Measurements from ENCODE around the gene C5orf15. TPM values are rescaled to one million over a fixed set of nuclear protein-coding genes. Genes with fewer than 3 reads are reported as not detected.
"Not testable (repeated sequence)": the region's sequence is repeated elsewhere in the genome, so short reads cannot be mapped to it uniquely, and the experiment has no call there.

Gene C5orf15
- total RNA-seq, 1 donor from 2014 or later = 41.7 TPM

DNA sequence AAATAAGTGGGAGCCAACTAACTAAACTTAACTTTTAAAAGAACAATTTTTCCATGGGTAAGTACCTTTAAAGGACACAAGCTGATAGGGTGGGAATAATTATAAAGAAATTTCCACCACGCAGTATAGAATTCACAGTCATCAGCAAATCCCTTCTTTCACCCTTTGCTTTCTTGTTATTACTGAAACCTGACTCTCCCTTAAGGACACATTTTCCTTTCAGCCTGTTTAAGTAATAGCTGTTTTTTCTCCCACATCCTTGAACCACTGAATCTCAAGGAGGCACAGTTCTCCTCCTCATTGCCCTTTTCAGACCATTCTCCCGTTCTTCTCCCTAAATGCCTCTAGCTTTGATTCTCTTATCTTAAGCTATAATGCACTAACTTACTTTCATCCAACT lies 6.3 kb downstream of the C5orf15 start:
- TF ChIP-seq, protein P1, sequence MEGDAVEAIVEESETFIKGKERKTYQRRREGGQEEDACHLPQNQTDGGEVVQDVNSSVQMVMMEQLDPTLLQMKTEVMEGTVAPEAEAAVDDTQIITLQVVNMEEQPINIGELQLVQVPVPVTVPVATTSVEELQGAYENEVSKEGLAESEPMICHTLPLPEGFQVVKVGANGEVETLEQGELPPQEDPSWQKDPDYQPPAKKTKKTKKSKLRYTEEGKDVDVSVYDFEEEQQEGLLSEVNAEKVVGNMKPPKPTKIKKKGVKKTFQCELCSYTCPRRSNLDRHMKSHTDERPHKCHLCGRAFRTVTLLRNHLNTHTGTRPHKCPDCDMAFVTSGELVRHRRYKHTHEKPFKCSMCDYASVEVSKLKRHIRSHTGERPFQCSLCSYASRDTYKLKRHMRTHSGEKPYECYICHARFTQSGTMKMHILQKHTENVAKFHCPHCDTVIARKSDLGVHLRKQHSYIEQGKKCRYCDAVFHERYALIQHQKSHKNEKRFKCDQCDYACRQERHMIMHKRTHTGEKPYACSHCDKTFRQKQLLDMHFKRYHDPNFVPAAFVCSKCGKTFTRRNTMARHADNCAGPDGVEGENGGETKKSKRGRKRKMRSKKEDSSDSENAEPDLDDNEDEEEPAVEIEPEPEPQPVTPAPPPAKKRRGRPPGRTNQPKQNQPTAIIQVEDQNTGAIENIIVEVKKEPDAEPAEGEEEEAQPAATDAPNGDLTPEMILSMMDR (IDR thresholded peaks at IDR 0.05) = no peak
- no peak for DNase-seq (ENCODE audit: low spot score)
- no peaks in the 10 kb centered on the region for H3K27me3 Mint-ChIP-seq (ENCODE audit: low read depth)
- H3K27ac Mint-ChIP-seq (ENCODE audit: unreplicated experiment) = peak overlapping the region; percentile 84
- H3K4me1 Mint-ChIP-seq (ENCODE audit: low read depth) = peaks cover 40% of the 10 kb centered on the region
- peak overlapping the region; percentile 27 for H3K4me3 Mint-ChIP-seq (ENCODE audit: unreplicated experiment)
- H3K36me3 Mint-ChIP-seq (ENCODE audit: low read depth) = peaks cover 11% of the 10 kb centered on the region
- peaks cover 6% of the 10 kb centered on the region for H3K9me3 Mint-ChIP-seq (ENCODE audit: low read depth)

DNA sequence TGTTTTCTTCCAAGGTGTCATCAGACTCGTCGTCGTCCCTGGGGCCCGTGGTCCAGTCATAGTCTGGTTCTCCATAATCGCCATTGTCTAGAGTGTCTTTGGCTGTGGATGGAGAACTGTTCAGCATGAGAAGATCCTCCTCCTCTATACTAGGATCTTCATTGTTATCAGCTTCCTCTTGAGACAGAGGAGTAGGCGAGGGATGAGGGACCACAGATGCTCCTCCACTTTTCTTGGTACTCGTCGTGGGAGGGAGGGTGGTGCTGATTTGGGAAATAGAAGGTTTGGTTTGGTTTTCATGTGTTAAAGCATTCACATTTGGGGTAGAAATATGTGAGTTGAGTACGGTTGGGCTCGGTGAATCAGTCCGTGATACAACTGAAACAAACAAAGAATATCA lies 8.8 kb downstream of the C5orf15 start:
- no peak overlapping the region for H3K4me3 Mint-ChIP-seq (ENCODE audit: unreplicated experiment)
- H3K9me3 Mint-ChIP-seq (ENCODE audit: low read depth) = peaks cover 6% of the 10 kb centered on the region
- H3K4me1 Mint-ChIP-seq (ENCODE audit: low read depth) = peaks cover 35% of the 10 kb centered on the region
- peaks cover 11% of the 10 kb centered on the region for H3K36me3 Mint-ChIP-seq (ENCODE audit: low read depth)
- no peak overlapping the region for H3K27ac Mint-ChIP-seq (ENCODE audit: unreplicated experiment)
- H3K27me3 Mint-ChIP-seq (ENCODE audit: low read depth) = no peaks in the 10 kb centered on the region
- TF ChIP-seq, protein P1 (IDR thresholded peaks at IDR 0.05) = no peak
- no peak for DNase-seq (ENCODE audit: low spot score)

DNA sequence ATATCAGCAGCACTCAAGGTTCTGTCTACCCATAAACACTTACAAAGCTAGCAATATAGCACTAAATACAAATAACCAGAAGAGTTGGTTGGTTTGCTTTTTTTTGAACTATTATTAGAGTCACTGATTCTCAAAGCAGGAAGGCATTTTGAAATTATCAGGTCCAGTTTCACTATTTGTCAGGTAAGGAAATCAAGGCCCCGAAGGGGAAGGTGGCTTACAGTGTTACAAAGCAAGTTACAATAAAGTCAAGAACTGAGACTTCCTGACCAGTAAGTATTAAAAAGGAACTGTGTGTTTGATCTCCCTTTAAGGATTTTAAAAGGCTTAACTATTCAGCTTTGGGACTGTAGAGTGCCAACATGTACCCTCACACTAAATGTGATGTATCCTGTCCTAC lies 10.8 kb downstream of the C5orf15 start:
- H3K4me1 Mint-ChIP-seq (ENCODE audit: low read depth) = peaks cover 40% of the 10 kb centered on the region
- DNase-seq (ENCODE audit: low spot score) = no peak
- H3K36me3 Mint-ChIP-seq (ENCODE audit: low read depth) = peaks cover 16% of the 10 kb centered on the region
- TF ChIP-seq, protein P1 (IDR thresholded peaks at IDR 0.05) = no peak
- H3K27ac Mint-ChIP-seq (ENCODE audit: unreplicated experiment) = no peak overlapping the region
- H3K9me3 Mint-ChIP-seq (ENCODE audit: low read depth) = no peaks in the 10 kb centered on the region
- H3K4me3 Mint-ChIP-seq (ENCODE audit: unreplicated experiment) = no peak overlapping the region
- H3K27me3 Mint-ChIP-seq (ENCODE audit: low read depth) = no peaks in the 10 kb centered on the region

DNA sequence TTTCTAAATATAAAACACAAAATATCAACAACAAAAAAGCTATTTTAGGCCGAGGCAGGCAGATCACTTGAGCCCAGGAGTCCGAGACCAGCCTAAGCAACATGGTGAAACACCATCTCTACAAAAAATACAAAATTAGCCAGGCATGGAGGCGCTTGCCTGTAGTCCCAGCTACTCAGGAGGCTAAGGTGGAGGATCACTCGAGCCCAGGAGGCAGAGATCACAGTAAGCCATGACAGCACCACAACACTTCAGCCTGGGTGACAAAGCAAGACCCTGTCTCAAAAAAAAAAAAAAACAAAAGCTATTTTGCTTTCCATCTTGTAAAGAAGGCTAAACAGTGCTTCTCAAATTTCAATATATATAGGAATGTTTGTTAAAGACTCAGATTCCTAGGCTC lies 11.3 kb downstream of the C5orf15 start:
- TF ChIP-seq, protein P1 (IDR thresholded peaks at IDR 0.05) = no peak
- H3K27me3 Mint-ChIP-seq (ENCODE audit: low read depth) = no peaks in the 10 kb centered on the region
- peaks cover 16% of the 10 kb centered on the region for H3K36me3 Mint-ChIP-seq (ENCODE audit: low read depth)
- DNase-seq (ENCODE audit: low spot score) = no peak
- H3K4me3 Mint-ChIP-seq (ENCODE audit: unreplicated experiment) = no peak overlapping the region
- peak overlapping the region; percentile 27 for H3K27ac Mint-ChIP-seq (ENCODE audit: unreplicated experiment)
- no peaks in the 10 kb centered on the region for H3K9me3 Mint-ChIP-seq (ENCODE audit: low read depth)
- H3K4me1 Mint-ChIP-seq (ENCODE audit: low read depth) = peaks cover 40% of the 10 kb centered on the region

DNA sequence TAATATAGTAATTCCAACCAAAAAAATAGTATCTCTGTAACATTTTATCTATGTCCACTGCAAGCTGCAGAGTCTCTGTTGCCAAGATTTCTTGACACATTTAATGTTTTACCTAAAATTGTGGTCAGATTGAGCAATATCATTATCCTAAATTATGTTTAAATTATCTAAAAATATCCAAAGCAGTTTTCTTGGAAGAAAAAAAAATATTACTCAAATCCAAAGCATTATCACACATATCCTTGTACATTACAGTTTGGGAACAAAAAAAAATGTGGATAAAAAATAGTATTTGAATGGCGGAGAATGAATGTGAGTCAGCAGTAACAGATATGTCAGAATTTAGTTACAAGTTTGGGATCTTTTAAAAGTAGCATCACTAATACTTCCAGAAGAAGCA lies 12.2 kb downstream of the C5orf15 start:
- DNase-seq (ENCODE audit: low spot score); H3K9me3 Mint-ChIP-seq (ENCODE audit: low read depth); H3K27me3 Mint-ChIP-seq (ENCODE audit: low read depth); H3K27ac Mint-ChIP-seq (ENCODE audit: unreplicated experiment); H3K4me3 Mint-ChIP-seq (ENCODE audit: unreplicated experiment): not testable (repeated sequence)
- H3K36me3 Mint-ChIP-seq (ENCODE audit: low read depth) = peaks cover 16% of the 10 kb centered on the region
- H3K4me1 Mint-ChIP-seq (ENCODE audit: low read depth) = peaks cover 38% of the 10 kb centered on the region

DNA sequence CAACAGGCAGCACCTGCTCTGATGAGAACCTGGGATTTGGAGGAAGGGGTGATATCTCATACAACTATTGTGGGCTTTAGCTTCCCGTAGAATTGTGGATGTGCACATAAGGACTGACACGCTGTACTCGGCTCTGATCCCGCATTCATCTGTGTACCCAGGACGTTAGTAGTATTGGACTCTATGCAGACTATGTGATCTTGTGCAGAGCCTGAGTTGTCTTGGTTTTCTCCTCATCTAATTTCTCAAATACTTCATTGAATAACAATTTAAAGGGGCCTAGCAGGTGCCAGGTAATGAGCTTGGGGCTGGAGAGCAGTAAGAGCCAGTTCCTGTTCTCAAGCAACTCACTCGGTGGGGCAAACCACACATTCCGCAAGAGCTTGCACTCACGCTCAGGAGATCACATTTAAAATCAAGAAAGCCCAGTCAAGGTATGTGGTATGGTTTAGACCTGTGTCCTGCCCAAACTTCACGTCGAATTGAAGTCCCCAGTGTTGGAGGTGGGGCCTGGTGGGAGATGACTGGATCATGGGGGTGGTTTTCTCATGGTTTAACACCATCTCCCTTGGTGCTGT lies 14.8 kb downstream of the C5orf15 start:
- Mint-ChIP-seq H3K9me3 (ENCODE audit: low read depth) (no peaks in the 10 kb centered on the region), H3K4me3 (ENCODE audit: unreplicated experiment) (no peak overlapping the region), H3K4me1 (ENCODE audit: low read depth) (peaks cover 26% of the 10 kb centered on the region), H3K36me3 (ENCODE audit: low read depth) (peaks cover 11% of the 10 kb centered on the region), H3K27me3 (ENCODE audit: low read depth) (no peaks in the 10 kb centered on the region), H3K27ac (ENCODE audit: unreplicated experiment) (peak overlapping the region; percentile 94)
- TF ChIP-seq, protein P1 (IDR thresholded peaks at IDR 0.05) = no peak
- DNase-seq (ENCODE audit: low spot score) = no peak

Measured in chondrocyte (in vitro differentiated cells).